Retinal pigment epithelial cell (primary cell): ENCODE data around the gene CYSRT1.

Experiments
- DNase-seq: peaks from one replicate; pipeline ENCODE4 v3.0.0-alpha.2; 2010; ENCODE audit warnings: low read depth
- H3K4me3 ChIP-seq: 2 replicates; pipeline ENCODE4 v1.5.1; 2011; ENCODE audit warnings: mild to moderate bottlenecking, low read length, control low read depth, moderate library complexity
- TF ChIP-seq, protein P1 (sequence below): conservative IDR thresholded peaks from 2 replicates; pipeline ENCODE4 v1.5.1; 2011; ENCODE audit warnings: low read depth, low read length, control low read depth, inconsistent platforms

Gene CYSRT1

DNA sequence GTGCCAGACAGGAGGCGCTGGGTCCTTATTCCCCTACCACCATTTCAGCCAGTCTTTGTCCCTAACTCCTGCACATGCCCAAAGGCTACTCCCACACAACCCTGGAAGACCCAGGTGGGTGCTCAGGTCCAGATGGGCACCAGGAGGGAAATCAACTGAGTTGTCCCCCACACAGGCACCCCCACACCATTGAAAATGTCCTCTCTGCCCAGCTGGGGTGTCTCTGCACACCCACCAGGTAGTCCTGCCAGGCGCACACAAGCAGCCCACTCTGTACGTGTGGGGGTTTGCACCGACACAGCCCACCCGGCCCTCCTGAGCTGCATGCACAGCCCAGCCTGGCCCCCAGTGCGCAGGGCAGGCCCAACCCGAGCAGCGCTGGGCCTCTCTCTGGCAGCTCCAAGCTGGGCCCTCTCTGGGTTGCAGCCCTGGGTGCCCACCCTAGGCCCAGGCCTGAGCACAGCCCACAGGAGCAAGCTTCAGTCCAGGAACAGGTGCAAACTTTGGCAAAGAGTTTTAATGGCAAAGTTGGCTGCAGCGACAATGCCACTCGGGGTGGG lies 5.1 kb upstream of the CYSRT1 start:
- TF ChIP-seq, protein P1, sequence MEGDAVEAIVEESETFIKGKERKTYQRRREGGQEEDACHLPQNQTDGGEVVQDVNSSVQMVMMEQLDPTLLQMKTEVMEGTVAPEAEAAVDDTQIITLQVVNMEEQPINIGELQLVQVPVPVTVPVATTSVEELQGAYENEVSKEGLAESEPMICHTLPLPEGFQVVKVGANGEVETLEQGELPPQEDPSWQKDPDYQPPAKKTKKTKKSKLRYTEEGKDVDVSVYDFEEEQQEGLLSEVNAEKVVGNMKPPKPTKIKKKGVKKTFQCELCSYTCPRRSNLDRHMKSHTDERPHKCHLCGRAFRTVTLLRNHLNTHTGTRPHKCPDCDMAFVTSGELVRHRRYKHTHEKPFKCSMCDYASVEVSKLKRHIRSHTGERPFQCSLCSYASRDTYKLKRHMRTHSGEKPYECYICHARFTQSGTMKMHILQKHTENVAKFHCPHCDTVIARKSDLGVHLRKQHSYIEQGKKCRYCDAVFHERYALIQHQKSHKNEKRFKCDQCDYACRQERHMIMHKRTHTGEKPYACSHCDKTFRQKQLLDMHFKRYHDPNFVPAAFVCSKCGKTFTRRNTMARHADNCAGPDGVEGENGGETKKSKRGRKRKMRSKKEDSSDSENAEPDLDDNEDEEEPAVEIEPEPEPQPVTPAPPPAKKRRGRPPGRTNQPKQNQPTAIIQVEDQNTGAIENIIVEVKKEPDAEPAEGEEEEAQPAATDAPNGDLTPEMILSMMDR = no peak
- DNase-seq = no peak
- H3K4me3 ChIP-seq = no peak overlapping the region

- TF ChIP-seq, protein P1 = no peak
- no peak overlapping the region for H3K4me3 ChIP-seq
- no peak for DNase-seq
Observed at GRCh38 chr9:137220317-137221094, 4.5 kb upstream of the CYSRT1 start.

DNA sequence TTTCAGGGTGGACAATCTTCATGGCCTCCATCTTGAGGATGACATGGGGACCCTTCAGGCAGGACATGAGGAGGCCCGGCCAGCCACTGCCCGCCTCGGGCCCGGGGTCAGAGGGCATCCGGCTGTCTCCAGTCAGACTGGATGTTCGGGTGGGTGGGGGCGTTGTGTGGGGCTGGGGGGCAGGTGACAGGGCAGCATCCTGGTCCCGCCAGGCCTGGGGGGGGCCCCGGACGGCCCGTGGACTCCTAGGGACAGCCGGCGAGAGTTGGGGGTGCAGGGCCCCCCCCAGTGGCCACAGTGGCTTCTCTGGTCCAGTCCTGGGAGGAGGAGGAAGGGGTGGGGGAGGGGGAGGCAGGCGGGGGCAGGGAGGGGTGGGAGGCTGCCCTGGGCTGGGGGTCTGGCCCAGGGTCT lies 3.9 kb upstream of the CYSRT1 start:
- no peak for DNase-seq
- no peak overlapping the region for H3K4me3 ChIP-seq
- TF ChIP-seq, protein P1 = no peak

- no peak for DNase-seq
- TF ChIP-seq, protein P1 = no peak
- peak overlapping the region; percentile 49 for H3K4me3 ChIP-seq
Observed at GRCh38 chr9:137221506-137222111, 3.4 kb upstream of the CYSRT1 start.

GRCh38 chr9:137222190-137223077 lies 2.5 kb upstream of the CYSRT1 start, which contains the start of gene RNF208:
RNF208 (minus strand) TSS chr9:137222240; CDS start chr9:137221212, 1,028 bp downstream.
- TF ChIP-seq, protein P1 = no peak
- H3K4me3 ChIP-seq = peak within 1 kb of the TSS; percentile 77
- DNase-seq = no peak

DNA sequence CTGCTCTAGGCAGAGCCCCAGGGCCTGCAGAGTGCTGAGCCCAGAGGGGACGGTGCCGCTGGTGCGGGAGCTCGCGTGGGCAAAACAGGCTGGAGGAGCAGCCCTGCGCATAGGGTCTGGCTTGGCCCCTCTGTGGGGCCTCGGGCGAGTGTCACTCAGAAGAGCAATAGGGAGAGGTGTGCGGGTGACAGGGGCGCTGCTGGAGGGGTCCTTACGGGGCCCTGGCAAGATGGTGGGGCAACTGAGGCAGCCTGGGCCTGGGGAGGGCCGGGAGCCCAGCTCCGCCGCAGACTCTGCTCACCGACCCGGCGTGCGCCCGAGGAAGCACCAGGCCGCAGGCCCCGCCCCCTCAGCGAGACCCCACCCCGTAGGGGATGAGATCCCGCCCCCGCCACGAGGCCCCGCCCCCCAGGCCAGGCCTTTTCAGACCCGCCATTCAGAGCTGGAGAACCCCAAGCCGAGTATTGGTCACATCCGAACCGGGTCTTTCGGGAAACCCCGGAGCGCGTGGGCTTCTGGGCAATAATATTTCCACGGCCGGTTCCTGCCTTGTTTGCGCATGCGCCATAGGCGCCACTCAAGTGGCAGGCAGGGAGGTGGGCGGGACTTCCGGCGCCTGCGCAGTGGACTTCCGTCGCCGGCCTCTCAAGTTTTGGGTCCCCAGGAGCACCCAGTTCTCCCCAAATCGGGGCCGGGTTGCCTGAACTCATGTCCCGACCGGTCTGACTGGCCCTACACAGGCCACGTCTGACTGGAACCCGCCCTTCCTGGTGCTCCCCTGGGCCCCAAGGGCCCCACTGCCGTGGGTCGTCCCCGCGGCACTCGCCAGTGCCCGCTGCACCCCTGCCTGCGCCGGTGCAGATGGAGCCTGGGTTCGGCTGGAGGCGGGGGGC lies 1.6 kb upstream of the CYSRT1 start:
- DNase-seq = peak; percentile 90
- H3K4me3 ChIP-seq = peak overlapping the region; percentile 77
- TF ChIP-seq, protein P1 = no peak
